Astrocyte of the cerebellum (primary cell): Measurements from ENCODE around the gene NRCAM.

Experiments used
- DNase-seq: peaks from one replicate; pipeline ENCODE4 v3.0.0-alpha.2; 2011; ENCODE audit warnings: low read depth
- H3K4me3 ChIP-seq: 2 replicates; pipeline ENCODE4 v1.5.1; 2011; ENCODE audit warnings: mild to moderate bottlenecking, low read depth, low read length, moderate library complexity
- in situ Hi-C: cut with HindIII; loops from 2 replicates; pipeline ENCODE4 v1.10.0; 2017; ENCODE audit warnings: low sequenced_read_pairs
- TF ChIP-seq, protein P1 (sequence below): IDR thresholded peaks from 2 replicates; pipeline ENCODE4 v1.5.1; 2012; ENCODE audit warnings: low read length, low read depth, moderate library complexity, mild to moderate bottlenecking; ENCODE audit errors: missing control alignments

NRCAM gene

GRCh38 chr7:108330227-108330626 is 126.0 kb downstream of the NRCAM start:
- no peak overlapping the region for H3K4me3 ChIP-seq
- DNase-seq = no peak
- TF ChIP-seq, protein P1, sequence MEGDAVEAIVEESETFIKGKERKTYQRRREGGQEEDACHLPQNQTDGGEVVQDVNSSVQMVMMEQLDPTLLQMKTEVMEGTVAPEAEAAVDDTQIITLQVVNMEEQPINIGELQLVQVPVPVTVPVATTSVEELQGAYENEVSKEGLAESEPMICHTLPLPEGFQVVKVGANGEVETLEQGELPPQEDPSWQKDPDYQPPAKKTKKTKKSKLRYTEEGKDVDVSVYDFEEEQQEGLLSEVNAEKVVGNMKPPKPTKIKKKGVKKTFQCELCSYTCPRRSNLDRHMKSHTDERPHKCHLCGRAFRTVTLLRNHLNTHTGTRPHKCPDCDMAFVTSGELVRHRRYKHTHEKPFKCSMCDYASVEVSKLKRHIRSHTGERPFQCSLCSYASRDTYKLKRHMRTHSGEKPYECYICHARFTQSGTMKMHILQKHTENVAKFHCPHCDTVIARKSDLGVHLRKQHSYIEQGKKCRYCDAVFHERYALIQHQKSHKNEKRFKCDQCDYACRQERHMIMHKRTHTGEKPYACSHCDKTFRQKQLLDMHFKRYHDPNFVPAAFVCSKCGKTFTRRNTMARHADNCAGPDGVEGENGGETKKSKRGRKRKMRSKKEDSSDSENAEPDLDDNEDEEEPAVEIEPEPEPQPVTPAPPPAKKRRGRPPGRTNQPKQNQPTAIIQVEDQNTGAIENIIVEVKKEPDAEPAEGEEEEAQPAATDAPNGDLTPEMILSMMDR = no peak
- in situ Hi-C loops = no loop called here

DNA sequence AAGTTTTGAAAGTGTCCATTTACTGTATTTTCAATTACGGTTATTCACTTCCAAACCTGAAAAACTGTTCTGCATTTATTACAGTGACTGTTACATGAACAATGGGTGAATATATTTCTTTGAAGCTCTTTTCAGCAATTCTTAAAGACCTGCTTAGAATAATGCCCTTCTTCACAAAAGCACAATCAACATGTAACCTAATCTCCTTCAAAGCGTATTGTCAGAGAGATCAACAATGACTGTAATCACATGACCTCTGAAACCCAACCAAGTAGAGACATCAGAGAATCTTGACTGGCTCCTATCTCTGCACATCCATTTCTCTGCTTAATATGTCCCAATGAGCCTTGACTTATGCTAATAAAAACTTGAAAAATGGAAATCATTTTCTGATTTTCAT is 126.7 kb downstream of the NRCAM start:
- no peak overlapping the region for H3K4me3 ChIP-seq
- TF ChIP-seq, protein P1 = no peak
- no peak for DNase-seq
- in situ Hi-C loops = no loop called here

GRCh38 chr7:108328174-108328651 is 128.0 kb downstream of the NRCAM start:
- no peak overlapping the region for H3K4me3 ChIP-seq
- in situ Hi-C loops = no loop called here
- DNase-seq = no peak
- TF ChIP-seq, protein P1 = no peak

- no peak overlapping the region for H3K4me3 ChIP-seq
- DNase-seq = no peak
- TF ChIP-seq, protein P1 = no peak
- in situ Hi-C loops = no loop called here
These were observed 128.9 kb downstream of the NRCAM start for GRCh38 chr7:108327353-108327752.

DNA sequence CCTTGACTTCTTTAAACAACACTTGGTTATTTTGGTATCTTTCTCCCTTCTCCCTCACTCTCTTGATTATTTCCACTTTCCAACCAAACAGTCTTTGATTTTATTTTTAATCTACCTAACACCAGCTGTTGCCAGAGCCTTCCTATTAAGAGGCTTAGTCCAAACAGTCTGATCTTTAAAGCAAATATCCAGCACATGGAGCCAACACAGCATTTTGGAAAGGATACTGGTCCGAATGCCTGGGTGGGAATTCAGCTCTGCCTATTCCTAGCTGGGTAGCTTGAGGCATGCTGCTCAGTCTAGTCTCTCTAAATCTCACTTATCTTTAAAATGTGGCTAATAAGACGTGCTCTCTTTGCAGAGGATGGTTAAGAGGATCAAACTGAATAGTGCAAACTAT is 129.3 kb downstream of the NRCAM start:
- H3K4me3 ChIP-seq = no peak overlapping the region
- TF ChIP-seq, protein P1 = no peak
- no peak for DNase-seq
- in situ Hi-C loops = no loop called here

DNA sequence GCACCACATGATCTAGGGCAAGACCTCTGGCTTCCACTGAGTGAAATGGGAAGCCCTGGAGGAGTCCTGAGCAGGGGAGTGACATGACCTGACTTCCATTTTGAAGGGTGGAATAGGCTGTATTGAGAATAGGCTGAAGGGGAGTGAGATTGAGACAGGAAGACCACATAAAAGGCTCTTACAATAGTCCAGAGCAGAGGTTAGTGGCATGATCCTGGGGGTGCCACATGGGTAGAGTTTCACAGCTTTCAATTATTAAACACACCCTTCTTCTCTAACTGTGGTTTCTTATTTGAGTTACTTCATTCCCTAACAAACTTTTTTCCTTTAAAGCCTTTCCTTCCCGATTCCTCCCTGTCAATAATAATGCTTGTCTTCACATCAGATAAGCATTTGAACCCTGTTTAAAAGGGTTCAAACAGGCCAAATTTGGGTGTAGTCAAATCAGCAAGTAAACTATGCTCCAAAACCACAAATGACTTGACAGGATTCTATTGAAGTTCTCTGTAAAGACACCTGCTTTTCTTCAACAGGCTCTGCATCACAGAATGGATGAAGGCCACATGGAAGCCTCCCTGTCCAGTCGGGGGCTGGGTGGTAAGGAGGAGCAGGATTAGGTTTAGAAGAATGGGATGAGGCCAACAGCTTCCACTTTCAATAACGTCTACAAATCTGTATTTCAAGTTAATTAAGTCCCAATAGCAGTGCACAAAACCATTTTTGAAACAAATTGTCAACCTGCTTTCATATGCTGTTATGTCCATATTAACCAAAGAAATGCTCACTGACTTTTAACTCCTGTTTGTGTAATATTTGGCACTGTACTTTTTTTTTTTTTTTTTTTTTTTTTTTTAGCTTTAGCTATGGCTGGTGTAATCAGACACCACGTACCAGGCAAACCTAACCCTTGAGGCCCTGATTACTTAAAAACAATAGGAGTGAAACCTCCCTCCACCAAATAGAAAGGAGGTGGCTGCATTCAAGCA is 131.9 kb downstream of the NRCAM start:
- in situ Hi-C loops = no loop called here
- no peak for DNase-seq
- TF ChIP-seq, protein P1 = no peak
- no peak overlapping the region for H3K4me3 ChIP-seq
